GM19372 (cell line): ENCODE results near the gene RTP1.
"Not testable (repeated sequence)": the region's sequence is repeated elsewhere in the genome, so short reads cannot be mapped to it uniquely, and the experiment has no call there.

ENCODE experiments used
- ATAC-seq: cut with Tn5 transposase; IDR thresholded peaks from one replicate; pipeline ENCODE4 v1.9.1; 2021; ENCODE audit warnings: mild to moderate bottlenecking, low read depth, moderate library complexity; ENCODE audit not compliant: unreplicated experiment

Gene RTP1

DNA sequence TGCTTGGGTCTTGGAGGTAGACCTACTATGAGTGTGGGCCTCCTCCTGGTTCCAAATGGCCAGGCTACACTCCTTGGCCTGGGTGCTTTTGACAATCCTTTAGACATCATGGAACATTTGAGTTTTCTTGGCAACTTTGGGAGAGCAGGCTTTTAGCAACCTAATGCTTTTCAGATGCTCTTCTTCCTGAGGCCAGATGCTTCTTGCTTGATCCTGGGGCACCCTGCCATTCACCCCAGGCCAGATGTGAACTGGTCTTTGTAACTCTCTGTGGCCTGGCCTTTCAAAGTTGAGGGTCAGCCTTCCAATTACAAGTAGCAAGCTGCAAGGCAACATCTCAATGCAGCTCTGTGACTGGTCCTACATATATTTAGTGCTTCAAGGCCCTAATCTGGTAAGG, 40.5 kb downstream of the RTP1 start:
- ATAC-seq, result no peak

DNA sequence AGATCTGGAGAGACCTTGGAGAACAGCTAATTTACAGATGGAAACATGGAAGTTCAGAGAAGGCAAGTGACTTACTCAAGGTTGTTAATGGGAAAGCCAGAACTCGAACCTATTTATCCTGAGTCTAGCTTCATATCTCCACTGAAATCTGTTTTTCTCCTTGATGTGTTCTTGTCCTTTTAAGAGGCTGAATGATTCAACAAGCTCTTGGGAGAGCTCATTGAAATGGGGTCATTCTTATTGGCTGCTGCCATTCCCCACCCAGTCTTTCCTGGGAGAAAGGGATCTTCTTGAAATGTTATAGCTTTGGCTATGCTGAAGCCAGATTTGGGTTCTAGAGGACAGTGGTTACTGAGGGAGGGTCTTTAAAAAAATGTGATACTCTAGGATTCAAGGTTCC, 41.0 kb downstream of the RTP1 start:
- ATAC-seq, result no peak

- ATAC-seq, result not testable (repeated sequence)
Observed at GRCh38 chr3:187238835-187239234, 41.5 kb downstream of the RTP1 start.

- ATAC-seq, result no peak
Observed at GRCh38 chr3:187242435-187242834, 45.1 kb downstream of the RTP1 start.

GRCh38 chr3:187242900-187243299, 45.6 kb downstream of the RTP1 start:
- no peak for ATAC-seq

DNA sequence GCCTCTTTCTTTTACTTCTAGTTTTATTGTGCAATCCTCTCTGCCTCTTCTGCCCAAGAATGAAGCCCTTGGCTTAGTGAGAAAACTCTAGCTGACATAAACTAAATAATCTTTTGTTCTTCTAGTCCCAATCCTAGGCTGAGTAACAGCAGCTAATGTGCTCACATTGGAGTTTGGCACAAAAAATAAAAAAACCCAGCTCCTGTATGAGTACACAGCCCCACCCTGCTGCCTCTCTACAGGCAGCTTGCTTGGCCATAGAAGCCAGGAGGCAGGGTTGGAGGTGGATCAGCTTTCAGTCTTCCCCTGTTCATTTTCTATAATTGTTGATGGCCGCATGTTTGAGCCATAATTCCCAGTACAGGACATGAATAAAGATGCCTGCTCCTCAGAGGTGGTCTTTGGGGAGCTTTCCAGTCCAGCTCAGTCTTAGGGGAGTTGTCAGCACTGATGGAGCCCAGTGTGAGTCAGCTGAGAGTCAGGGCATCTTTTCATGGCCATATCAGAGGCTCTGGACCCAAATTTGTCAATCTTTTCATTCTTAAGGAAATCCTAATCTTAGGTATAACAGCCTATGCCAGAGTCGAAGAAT, 46.7 kb downstream of the RTP1 start:
- no peak for ATAC-seq

- ATAC-seq, result no peak
Observed at GRCh38 chr3:187247398-187247797, 50.1 kb downstream of the RTP1 start.
